Measurements from ENCODE around the gene RAP1B.

DNA sequence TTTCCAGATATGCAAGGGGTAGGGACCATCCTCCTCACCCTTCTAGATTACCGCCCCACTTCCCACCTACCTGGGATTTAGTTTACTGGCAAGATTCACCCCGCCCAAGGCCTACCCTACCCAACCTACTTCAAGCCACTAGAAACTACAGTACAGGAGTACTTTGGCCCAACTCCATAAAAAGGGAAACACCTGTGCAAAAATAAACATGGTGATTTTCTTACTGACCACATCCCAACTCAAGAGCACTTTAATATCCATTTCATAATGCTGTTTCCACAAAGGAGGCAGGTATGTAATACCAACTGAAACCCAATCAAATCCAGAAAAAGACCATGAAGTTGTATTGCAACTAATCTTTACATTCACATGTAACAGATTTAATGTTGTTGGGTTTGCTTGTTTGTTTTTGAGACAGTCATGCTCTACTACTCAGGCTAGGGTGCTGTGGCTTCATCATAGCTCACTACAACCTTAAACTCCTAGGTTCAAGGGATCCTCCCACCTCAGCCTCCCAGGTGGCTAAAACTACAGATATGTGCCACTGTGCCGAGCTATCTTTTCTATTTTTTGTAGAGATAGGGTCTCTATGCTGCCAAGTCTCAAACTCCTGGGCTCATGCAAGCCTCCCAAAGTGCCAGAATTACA lies 41.7 kb upstream of the RAP1B start:
- TF ChIP-seq TAF1 (IDR thresholded peaks at IDR 0.05; ENCODE audit: borderline replicate concordance, insufficient read depth, low read length) (no peak), POLR2AphosphoS5 (IDR thresholded peaks at IDR 0.05; ENCODE audit: low read depth, low read length) (no peak), SIN3A (IDR thresholded peaks at IDR 0.05; ENCODE audit: borderline replicate concordance, insufficient read depth, low read length) (no peak), FOXP2 (optimal IDR thresholded peaks at IDR 0.05; ENCODE audit: borderline replicate concordance, extremely low read depth, extremely low read length, insufficient read depth) (no peak)
- TF ChIP-seq, protein P1, sequence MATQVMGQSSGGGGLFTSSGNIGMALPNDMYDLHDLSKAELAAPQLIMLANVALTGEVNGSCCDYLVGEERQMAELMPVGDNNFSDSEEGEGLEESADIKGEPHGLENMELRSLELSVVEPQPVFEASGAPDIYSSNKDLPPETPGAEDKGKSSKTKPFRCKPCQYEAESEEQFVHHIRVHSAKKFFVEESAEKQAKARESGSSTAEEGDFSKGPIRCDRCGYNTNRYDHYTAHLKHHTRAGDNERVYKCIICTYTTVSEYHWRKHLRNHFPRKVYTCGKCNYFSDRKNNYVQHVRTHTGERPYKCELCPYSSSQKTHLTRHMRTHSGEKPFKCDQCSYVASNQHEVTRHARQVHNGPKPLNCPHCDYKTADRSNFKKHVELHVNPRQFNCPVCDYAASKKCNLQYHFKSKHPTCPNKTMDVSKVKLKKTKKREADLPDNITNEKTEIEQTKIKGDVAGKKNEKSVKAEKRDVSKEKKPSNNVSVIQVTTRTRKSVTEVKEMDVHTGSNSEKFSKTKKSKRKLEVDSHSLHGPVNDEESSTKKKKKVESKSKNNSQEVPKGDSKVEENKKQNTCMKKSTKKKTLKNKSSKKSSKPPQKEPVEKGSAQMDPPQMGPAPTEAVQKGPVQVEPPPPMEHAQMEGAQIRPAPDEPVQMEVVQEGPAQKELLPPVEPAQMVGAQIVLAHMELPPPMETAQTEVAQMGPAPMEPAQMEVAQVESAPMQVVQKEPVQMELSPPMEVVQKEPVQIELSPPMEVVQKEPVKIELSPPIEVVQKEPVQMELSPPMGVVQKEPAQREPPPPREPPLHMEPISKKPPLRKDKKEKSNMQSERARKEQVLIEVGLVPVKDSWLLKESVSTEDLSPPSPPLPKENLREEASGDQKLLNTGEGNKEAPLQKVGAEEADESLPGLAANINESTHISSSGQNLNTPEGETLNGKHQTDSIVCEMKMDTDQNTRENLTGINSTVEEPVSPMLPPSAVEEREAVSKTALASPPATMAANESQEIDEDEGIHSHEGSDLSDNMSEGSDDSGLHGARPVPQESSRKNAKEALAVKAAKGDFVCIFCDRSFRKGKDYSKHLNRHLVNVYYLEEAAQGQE (IDR thresholded peaks at IDR 0.05; ENCODE audit: insufficient read depth in 1 of 2, low read depth in 2 of 2, low read length in 2 of 2): no peak
